Bronchial epithelial cell (primary cell): ENCODE measurements around the gene ALG2. TPM values are rescaled to one million over a fixed set of nuclear protein-coding genes. Genes with fewer than 3 reads are reported as not detected.
A peak's percentile ranks its signal among the peaks of the same experiment; 100 is the strongest.

Experiments
- DNase-seq: peaks from one replicate; pipeline ENCODE4 v3.0.0-alpha.2; 2010; ENCODE audit warnings: low read depth
- FAIRE-seq: peaks from 2 replicates; lab custom pipeline; 2011; peaks lifted over from hg19 to GRCh38; lab: Jason Lieb, UNC
- H3K27me3 ChIP-seq: 2 replicates; pipeline ENCODE4 v1.5.1; 2011; ENCODE audit warnings: low read length; ENCODE audit not compliant: control insufficient read depth, insufficient read depth
- H3K36me3 ChIP-seq: 2 replicates; pipeline ENCODE4 v1.5.1; 2011; ENCODE audit warnings: low read length; ENCODE audit not compliant: control insufficient read depth, insufficient read depth
- H3K4me3 ChIP-seq: 2 replicates; pipeline ENCODE4 v1.5.1; 2011; ENCODE audit warnings: mild to moderate bottlenecking, low read depth, low read length, control low read depth
- CTCF ChIP-seq: IDR thresholded peaks from 2 replicates; pipeline ENCODE4 v1.5.1; 2011; ENCODE audit warnings: mild to moderate bottlenecking, moderate library complexity, low read length, control low read depth, inconsistent platforms; ENCODE audit not compliant: insufficient read depth, severe bottlenecking
- total RNA-seq: library from RNA; depleted of rRNA; stranded (reverse); fragments of >200 nt; gene quantifications from 2 replicates; pipeline ENCODE4 v1.2.1, GENCODE V29; 2014

Gene ALG2
- total RNA-seq, 1 donor from 2014 or later = 33.2 TPM

- no peaks in the 10 kb centered on the region for H3K27me3 ChIP-seq
- no peak for FAIRE-seq
- no peak for TF ChIP-seq CTCF
Measured at GRCh38 chr9:99235926-99236634, 14.3 kb upstream of the ALG2 start.

DNA sequence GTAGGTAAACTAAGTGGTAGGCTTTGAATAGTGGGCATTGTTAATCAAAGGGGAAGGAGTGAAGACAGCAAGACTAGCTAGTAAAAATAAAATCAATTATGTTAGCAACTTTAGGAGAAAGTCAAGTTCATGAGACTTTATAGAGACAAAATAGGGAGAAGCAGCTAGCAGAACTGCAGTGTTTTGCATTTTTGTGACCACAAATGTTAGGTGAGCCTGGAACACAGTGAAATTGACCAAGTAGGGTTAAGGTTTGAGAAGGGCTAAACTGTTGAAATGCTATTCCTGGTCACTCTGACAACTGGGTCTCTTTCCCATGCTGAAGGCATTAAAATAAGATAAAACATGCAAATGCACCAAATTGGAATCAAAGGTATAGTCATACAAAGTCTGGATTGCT lies 13.3 kb upstream of the ALG2 start:
- Histone ChIP-seq H3K27me3 (no peaks in the 10 kb centered on the region), H3K36me3 (peaks cover 2% of the 10 kb centered on the region), H3K4me3 (no peak overlapping the region)
- DNase-seq (no peak), FAIRE-seq (no peak)
- TF ChIP-seq CTCF = no peak

More at GRCh38 chr9:99235926-99236634, 14.3 kb upstream of the ALG2 start:
- peaks cover 2% of the 10 kb centered on the region for H3K36me3 ChIP-seq
- DNase-seq = no peak
- no peak overlapping the region for H3K4me3 ChIP-seq

GRCh38 chr9:99234618-99235017 lies 12.9 kb upstream of the ALG2 start:
- Histone ChIP-seq H3K4me3 (no peak overlapping the region), H3K27me3 (no peaks in the 10 kb centered on the region), H3K36me3 (peaks cover 2% of the 10 kb centered on the region)
- FAIRE-seq = no peak
- no peak for TF ChIP-seq CTCF
- no peak for DNase-seq

DNA sequence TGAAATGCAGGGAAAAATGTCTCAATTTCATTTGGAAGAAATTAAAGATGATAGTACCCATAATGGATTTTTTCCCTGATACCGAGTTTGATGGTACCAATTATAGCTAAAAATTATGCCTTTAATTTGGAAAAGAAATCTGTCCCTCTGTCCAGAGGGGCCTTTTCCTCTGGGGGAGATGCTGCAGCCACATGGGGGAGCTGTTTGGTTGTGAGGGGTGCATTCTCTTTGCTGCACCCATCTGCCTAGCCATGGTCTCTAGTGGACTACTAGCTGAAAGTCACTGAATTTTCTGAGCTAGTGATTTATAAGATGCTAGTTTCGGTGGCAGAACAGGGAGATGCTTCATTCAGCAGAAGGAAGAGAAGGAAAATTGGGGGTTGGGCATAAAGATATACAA lies 10.0 kb upstream of the ALG2 start:
- Histone ChIP-seq H3K36me3 (peaks cover 10% of the 10 kb centered on the region), H3K4me3 (no peak overlapping the region), H3K27me3 (no peaks in the 10 kb centered on the region)
- peak; percentile 63 for TF ChIP-seq CTCF
- no peak for FAIRE-seq
- no peak for DNase-seq

DNA sequence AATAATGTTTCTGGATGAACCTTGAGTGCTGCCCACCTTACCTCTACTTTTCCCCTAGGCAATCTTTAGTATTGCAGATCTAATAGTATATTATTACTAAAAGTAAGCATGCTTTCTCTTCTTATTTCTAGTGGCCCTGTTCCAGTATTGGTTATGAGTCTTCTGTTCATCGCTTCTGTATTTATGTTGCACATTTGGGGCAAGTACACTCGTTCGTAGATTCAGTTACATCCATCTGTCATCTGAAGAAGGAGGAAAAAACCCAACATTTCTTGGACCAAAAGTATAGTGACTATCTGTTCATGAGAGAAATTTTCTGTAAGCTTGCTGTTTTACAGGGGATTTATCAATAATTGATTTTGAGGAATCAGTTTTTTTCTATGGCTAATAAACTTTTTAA lies 8.5 kb upstream of the ALG2 start:
- no peak overlapping the region for H3K4me3 ChIP-seq
- H3K27me3 ChIP-seq = no peaks in the 10 kb centered on the region
- DNase-seq (no peak), FAIRE-seq (no peak)
- TF ChIP-seq CTCF = no peak
- peaks cover 13% of the 10 kb centered on the region for H3K36me3 ChIP-seq

DNA sequence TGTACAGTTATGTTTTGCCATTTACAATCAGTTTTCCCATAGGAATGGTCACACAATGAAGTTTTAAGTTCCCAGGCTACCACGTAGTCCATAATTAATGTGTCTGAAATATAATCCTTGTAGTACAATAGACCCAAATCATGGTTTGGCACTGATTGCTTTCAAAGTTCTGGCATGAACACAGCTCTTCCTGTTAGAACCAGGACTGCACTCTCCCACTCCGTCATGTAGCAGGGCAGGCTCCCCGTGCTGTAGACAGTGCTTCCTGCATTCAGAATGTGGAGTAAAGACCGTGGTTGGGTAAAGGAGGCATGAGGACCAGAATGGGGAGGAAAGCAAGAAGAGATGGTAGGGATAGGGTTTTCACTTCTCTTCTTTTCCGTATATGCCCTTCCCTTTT lies 4.3 kb upstream of the ALG2 start:
- no peak for TF ChIP-seq CTCF
- peaks cover 12% of the 10 kb centered on the region for H3K36me3 ChIP-seq
- H3K4me3 ChIP-seq = no peak overlapping the region
- DNase-seq = no peak
- no peak for FAIRE-seq
- no peaks in the 10 kb centered on the region for H3K27me3 ChIP-seq
